NB4 (cell line): ENCODE measurements around the gene LRRTM4.

Experiments
- POLR2A ChIP-seq: IDR thresholded peaks from 2 replicates; pipeline ENCODE4 v1.6.1; 2011; ENCODE audit warnings: mild to moderate bottlenecking; ENCODE audit not compliant: insufficient read length; ENCODE audit errors: extremely low read depth
- TF ChIP-seq, protein P1 (sequence below): IDR thresholded peaks from one replicate; pipeline ENCODE4 v1.5.1; 2012; ENCODE audit warnings: low read depth, low read length
- TF ChIP-seq, protein P2 (sequence below): IDR thresholded peaks from 2 replicates; pipeline ENCODE4 v1.6.1; 2011; ENCODE audit warnings: low read depth, low read length

DNA sequence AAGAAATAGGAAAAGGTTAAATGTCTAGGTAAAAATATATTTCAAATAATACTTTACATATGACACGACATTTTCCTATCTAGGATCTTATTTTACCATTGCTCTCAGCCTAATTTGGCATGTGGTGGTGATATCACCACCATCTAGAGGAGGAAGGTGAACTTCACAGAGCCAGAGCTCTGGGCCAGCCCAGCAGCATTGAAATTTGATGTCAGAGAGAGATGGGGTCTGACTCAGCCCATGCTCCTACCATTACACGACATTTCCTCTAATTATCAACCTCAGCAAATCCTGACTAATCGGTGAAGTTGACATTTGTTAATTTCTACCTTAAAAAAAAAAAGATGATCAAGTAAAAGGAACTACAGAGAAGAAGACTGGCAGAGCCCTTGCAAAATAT, 42.3 kb downstream of the LRRTM4 start:
- TF ChIP-seq, protein P1, sequence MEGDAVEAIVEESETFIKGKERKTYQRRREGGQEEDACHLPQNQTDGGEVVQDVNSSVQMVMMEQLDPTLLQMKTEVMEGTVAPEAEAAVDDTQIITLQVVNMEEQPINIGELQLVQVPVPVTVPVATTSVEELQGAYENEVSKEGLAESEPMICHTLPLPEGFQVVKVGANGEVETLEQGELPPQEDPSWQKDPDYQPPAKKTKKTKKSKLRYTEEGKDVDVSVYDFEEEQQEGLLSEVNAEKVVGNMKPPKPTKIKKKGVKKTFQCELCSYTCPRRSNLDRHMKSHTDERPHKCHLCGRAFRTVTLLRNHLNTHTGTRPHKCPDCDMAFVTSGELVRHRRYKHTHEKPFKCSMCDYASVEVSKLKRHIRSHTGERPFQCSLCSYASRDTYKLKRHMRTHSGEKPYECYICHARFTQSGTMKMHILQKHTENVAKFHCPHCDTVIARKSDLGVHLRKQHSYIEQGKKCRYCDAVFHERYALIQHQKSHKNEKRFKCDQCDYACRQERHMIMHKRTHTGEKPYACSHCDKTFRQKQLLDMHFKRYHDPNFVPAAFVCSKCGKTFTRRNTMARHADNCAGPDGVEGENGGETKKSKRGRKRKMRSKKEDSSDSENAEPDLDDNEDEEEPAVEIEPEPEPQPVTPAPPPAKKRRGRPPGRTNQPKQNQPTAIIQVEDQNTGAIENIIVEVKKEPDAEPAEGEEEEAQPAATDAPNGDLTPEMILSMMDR: no peak
- no peak for TF ChIP-seq POLR2A
- TF ChIP-seq, protein P2, sequence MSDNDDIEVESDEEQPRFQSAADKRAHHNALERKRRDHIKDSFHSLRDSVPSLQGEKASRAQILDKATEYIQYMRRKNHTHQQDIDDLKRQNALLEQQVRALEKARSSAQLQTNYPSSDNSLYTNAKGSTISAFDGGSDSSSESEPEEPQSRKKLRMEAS: no peak
